ENCODE results near the gene CCDC187.

The CCDC187 gene

GRCh38 chr9:136200424-136200823, 103.5 kb downstream of the CCDC187 start:
- no peak for TF ChIP-seq GATA3 (IDR thresholded peaks at IDR 0.05; ENCODE audit: low read depth, low read length)
- TF ChIP-seq GATA2 (IDR thresholded peaks at IDR 0.05; ENCODE audit: low read depth, low read length) = no peak
